Activated CD8-positive, alpha-beta T cell treated with anti-CD3 and anti-CD28 coated beads, Interleukin-2, amount 10 ng/mL, durations not matched to agents 7 days and 5 days (primary cell): ENCODE measurements around the gene OMP. TPM values are rescaled to one million over a fixed set of nuclear protein-coding genes. Genes with fewer than 3 reads are reported as not detected.

Experiments used
- ATAC-seq: fragments of 150-1000 bp; cut with Tn5 transposase; one replicate; pipeline ENCODE4 v1.10.0; 2021; ENCODE audit warnings: moderate library complexity
- CTCF ChIA-PET: fragments of 350-600 bp; sonication (Branson Sonifier 250); formaldehyde crosslinking; loops from one replicate; lab custom pipeline; 2021; ENCODE audit warnings: antibody characterized with exemption; lab: Charles Lee
- POLR2A ChIA-PET: fragments of 350-600 bp; sonication (Branson Sonifier 250); formaldehyde crosslinking; loops from one replicate; lab custom pipeline; 2021; ENCODE audit warnings: antibody characterized with exemption; lab: Charles Lee
- DNase-seq: peaks from one replicate; pipeline ENCODE4 v3.0.0-alpha.2; 2020
- H3K27ac Mint-ChIP-seq: one replicate; pipeline ENCODE4 v1.8.0; 2021; ENCODE audit warnings: mild to moderate bottlenecking, mixed read lengths
- H3K27me3 Mint-ChIP-seq: one replicate; pipeline ENCODE4 v1.8.0; 2021; ENCODE audit warnings: low read depth, mixed read lengths
- H3K36me3 Mint-ChIP-seq: one replicate; pipeline ENCODE4 v1.8.0; 2021; ENCODE audit warnings: low read depth, mixed read lengths
- H3K4me1 Mint-ChIP-seq: one replicate; pipeline ENCODE4 v1.8.0; 2021; ENCODE audit warnings: low read depth, mixed read lengths
- H3K4me3 Mint-ChIP-seq: one replicate; pipeline ENCODE4 v1.8.0; 2021; ENCODE audit warnings: mild to moderate bottlenecking, mixed read lengths
- H3K9me3 Mint-ChIP-seq: one replicate; pipeline ENCODE4 v1.8.0; 2022; ENCODE audit warnings: mixed read lengths; ENCODE audit not compliant: insufficient read depth
- total RNA-seq, 2 experiments: library from RNA; stranded (reverse); gene quantifications; one replicate each; pipeline ENCODE4 v1.2.3, GENCODE V29; 2021

OMP gene
- total RNA-seq, 2 experiments from 2014 or later, result not detected

DNA sequence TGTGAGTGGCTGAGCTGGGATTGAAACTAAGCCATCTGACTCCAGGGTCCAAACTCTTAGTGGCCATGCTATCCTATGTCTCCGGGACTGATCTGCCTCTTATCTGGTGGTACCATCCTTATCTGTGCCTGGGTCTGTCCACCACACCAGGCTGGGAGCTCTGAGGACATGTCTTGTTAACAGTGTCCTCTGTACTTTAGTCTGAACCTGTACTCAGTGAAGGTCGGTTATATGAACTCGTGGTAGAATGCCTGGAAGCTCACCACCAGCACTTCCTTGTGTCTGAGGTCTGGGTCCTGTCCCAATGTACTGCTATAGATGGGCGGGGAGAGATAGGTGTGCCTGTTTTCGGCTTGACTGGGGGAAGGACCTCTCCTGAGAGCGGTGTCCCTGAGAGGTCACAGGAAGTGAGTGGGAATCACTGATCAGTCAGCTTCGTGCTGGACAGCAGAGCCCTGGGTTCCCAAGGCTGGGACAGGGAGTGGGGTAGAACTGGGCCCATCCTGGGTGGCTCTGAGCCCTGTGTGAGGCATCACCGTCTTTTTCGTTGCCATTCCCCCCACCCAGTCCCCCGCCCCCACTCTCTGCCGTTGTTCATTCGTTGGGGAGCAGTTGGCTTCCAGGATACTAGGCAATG, 34.3 kb downstream of the OMP start:
- POLR2A ChIA-PET, result no interaction called here
- no peak for ATAC-seq
- no peaks in the 10 kb centered on the region for H3K9me3 Mint-ChIP-seq
- H3K27me3 Mint-ChIP-seq, result peaks cover 54% of the 10 kb centered on the region
- peaks cover 5% of the 10 kb centered on the region for H3K4me1 Mint-ChIP-seq
- DNase-seq, result no peak
- no peak overlapping the region for H3K27ac Mint-ChIP-seq
- CTCF ChIA-PET, result interaction anchor here (0.6 to 2.3 kb wide), 2 partner anchors 10 to 321 kb away, joined by 3 to 17 read pairs; no protein-coding TSS in a partner anchor
- H3K36me3 Mint-ChIP-seq, result no peaks in the 10 kb centered on the region
- H3K4me3 Mint-ChIP-seq, result no peak overlapping the region

DNA sequence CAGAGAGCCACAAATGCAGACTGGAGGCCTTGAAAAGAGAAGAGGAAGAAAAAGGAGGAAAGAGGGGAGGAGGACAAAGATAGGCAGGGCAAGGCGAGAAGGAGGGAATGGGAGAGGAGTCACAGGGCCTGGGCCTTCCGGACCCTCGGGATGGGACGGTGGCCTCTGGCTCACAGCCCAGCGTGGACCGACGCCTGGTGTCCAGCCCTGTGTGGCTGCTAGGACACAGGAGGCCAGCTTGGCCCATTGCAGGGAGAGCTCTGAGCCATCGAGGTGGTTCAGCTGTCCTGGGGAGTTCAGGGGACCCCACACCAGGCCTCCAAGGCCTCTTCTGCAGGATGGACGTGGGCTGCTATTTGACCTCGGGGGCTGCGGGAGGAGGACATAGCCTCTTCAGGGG, 34.8 kb downstream of the OMP start:
- ChIA-PET CTCF (interaction anchor here (2.3 kb wide), 1 partner anchor 10 kb away, joined by 17 read pairs; no protein-coding TSS in a partner anchor), POLR2A (no interaction called here)
- Mint-ChIP-seq H3K27me3 (peaks cover 55% of the 10 kb centered on the region), H3K27ac (no peak overlapping the region), H3K36me3 (no peaks in the 10 kb centered on the region), H3K4me3 (no peak overlapping the region), H3K4me1 (peaks cover 10% of the 10 kb centered on the region), H3K9me3 (no peaks in the 10 kb centered on the region)
- no peak for DNase-seq
- no peak for ATAC-seq

- peaks cover 16% of the 10 kb centered on the region for H3K4me1 Mint-ChIP-seq
- peaks cover 56% of the 10 kb centered on the region for H3K27me3 Mint-ChIP-seq
- ChIA-PET CTCF (no interaction called here), POLR2A (no interaction called here)
- no peak overlapping the region for H3K27ac Mint-ChIP-seq
- H3K9me3 Mint-ChIP-seq, result no peaks in the 10 kb centered on the region
- no peak overlapping the region for H3K4me3 Mint-ChIP-seq
- ATAC-seq, result no peak
- no peak for DNase-seq
- no peaks in the 10 kb centered on the region for H3K36me3 Mint-ChIP-seq
These were observed 35.5 kb downstream of the OMP start for GRCh38 chr11:77138106-77138649.

DNA sequence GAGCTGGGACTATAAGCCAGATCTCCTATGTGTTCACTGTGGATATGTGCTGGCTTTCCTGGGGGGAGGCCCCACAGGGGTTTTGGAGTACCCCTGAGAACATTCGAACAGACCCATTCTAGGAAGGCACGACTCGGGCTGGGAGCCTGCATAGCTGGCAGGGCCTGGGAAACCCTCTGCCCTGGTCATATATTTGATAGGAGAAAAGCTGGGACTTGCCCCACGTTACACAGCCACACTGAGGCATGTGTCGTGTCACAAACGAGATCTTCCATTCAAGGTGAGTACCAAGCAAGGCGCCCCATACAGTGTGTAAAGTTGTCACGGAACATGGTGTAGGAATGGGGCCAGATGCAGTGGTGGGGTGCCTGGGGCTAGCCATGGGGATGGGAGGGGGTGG, 36.6 kb downstream of the OMP start:
- H3K27me3 Mint-ChIP-seq, result peaks cover 64% of the 10 kb centered on the region
- no peak for DNase-seq
- CTCF ChIA-PET, result interaction anchor here (4.3 kb wide), 1 partner anchor 11 kb away, joined by 23 read pairs; the partner anchor contains the start of gene MYO7A
- ATAC-seq, result no peak
- no peak overlapping the region for H3K27ac Mint-ChIP-seq
- peaks cover 17% of the 10 kb centered on the region for H3K4me1 Mint-ChIP-seq
- POLR2A ChIA-PET, result no interaction called here
- H3K4me3 Mint-ChIP-seq, result no peak overlapping the region
- no peaks in the 10 kb centered on the region for H3K9me3 Mint-ChIP-seq
- H3K36me3 Mint-ChIP-seq, result no peaks in the 10 kb centered on the region

DNA sequence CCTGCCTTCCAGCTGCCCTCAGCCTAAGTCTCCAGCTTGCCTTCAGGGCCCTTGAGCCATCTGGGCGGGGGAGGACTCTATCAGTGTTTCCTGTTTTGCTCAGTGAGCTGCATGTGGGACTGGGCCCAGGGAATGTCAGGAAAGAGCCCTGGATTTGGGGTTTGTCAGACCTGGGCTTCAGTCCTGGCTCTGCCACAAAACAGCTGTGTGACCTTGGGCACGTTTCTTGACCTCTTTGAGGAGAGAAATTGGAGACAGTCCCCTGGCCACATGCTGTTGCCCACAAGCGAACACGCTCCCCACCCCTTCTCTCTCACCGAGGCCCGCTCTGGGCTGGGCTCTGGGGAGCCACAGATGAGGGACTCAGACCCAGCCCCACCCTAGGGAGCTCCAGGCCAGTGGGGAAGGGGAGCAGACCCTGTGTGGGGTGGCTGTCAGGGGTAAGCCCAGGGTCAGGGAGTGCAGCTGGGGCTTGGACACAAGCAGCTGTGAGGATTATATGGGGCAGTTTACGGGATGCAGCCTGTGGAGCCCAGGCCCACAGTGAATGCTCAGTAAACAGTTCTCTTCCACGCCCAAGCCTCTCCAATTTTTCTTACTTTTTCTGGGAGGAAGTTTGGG, 37.7 kb downstream of the OMP start:
- Mint-ChIP-seq H3K27ac (no peak overlapping the region), H3K9me3 (no peaks in the 10 kb centered on the region), H3K36me3 (no peaks in the 10 kb centered on the region), H3K27me3 (peaks cover 68% of the 10 kb centered on the region), H3K4me1 (peaks cover 17% of the 10 kb centered on the region), H3K4me3 (no peak overlapping the region)
- ChIA-PET CTCF (interaction anchor here (1.1 to 4.3 kb wide), 4 partner anchors 10 to 92 kb away, joined by 3 to 23 read pairs (median 4); partner anchors contain the start of gene MYO7A), POLR2A (no interaction called here)
- no peak for ATAC-seq
- DNase-seq, result no peak

DNA sequence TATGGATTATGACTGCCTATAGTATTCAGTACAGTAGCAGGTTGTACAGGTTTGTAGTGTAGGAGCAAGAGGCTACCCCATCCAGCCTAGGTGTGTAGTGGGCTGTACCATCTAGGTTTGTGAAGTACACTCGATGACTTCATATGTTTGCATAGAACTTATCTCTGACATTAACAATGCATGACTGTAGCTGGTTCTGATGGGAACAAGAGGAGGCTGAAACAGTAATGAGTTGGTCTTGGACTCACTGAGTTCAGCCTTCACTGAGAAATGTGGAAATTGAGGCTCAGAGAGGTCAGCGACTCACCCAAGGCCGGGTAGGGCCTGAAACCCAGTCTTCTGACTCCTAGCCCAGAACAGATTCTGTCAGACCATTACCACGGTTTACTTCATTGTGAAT, 38.4 kb downstream of the OMP start:
- POLR2A ChIA-PET, result no interaction called here
- Mint-ChIP-seq H3K4me3 (no peak overlapping the region), H3K36me3 (no peaks in the 10 kb centered on the region), H3K27ac (no peak overlapping the region), H3K27me3 (peaks cover 68% of the 10 kb centered on the region), H3K9me3 (no peaks in the 10 kb centered on the region), H3K4me1 (peaks cover 17% of the 10 kb centered on the region)
- DNase-seq (no peak), ATAC-seq (no peak)
- CTCF ChIA-PET, result interaction anchor here (1.1 to 4.3 kb wide), 4 partner anchors 11 to 93 kb away, joined by 3 to 23 read pairs (median 4); partner anchors contain the start of gene MYO7A

- Mint-ChIP-seq H3K27me3 (peaks cover 68% of the 10 kb centered on the region), H3K9me3 (no peaks in the 10 kb centered on the region), H3K4me3 (no peak overlapping the region), H3K27ac (no peak overlapping the region), H3K36me3 (no peaks in the 10 kb centered on the region), H3K4me1 (peaks cover 17% of the 10 kb centered on the region)
- ChIA-PET CTCF (interaction anchor here (1.2 to 4.3 kb wide), 3 partner anchors 14 to 93 kb away, joined by 3 to 23 read pairs (median 5); partner anchors contain the start of gene MYO7A), POLR2A (no interaction called here)
- no peak for DNase-seq
- ATAC-seq, result no peak
These were observed 38.8 kb downstream of the OMP start for GRCh38 chr11:77141475-77141874.

- peaks cover 19% of the 10 kb centered on the region for H3K4me1 Mint-ChIP-seq
- H3K27me3 Mint-ChIP-seq, result peaks cover 66% of the 10 kb centered on the region
- peak overlapping the region; percentile 22 for H3K4me3 Mint-ChIP-seq
- H3K9me3 Mint-ChIP-seq, result no peaks in the 10 kb centered on the region
- ATAC-seq, result peak; percentile 88
- peak; percentile 78 for DNase-seq
- ChIA-PET POLR2A (no interaction called here), CTCF (interaction anchor here (1.1 to 4.3 kb wide), 2 partner anchors 14 to 51 kb away, joined by 3 to 23 read pairs; partner anchors contain the start of gene MYO7A)
- no peaks in the 10 kb centered on the region for H3K36me3 Mint-ChIP-seq
- no peak overlapping the region for H3K27ac Mint-ChIP-seq
These were observed 39.7 kb downstream of the OMP start for GRCh38 chr11:77142091-77142975.

DNA sequence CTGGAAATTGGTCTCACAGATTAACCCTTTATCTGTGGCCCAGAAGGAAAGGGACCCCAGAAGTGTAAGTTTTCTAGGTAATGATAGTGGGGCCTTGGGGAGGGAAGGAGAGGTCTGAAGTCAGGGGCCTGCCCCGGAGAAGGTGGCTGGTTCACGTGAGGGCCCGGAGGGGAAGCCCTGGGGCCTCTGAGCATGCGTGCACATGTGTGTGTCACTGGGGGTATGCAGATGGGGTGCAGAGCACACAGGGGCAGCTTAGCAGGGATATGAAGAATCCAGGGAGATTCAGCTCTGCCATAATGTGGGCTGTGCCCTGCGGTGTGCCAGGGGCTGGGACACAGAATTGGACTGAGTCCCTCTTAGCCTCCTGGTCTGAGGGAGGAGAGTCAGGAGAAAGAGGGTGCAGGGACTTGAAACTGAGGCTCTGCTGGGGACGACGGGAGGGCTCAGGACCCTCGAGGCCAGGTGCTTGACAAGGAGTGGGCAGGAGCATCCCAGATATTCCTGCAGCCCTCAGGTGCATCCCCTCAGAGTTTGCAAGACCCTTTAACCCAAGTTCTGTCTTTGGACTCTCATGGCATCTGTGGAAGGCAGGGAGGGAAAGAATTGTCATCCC, 40.9 kb downstream of the OMP start:
- CTCF ChIA-PET, result interaction anchor here (0.6 to 4.3 kb wide), 3 partner anchors 16 to 52 kb away, joined by 3 to 23 read pairs (median 3); partner anchors contain the start of gene MYO7A
- Mint-ChIP-seq H3K27ac (no peak overlapping the region), H3K27me3 (peaks cover 70% of the 10 kb centered on the region), H3K9me3 (no peaks in the 10 kb centered on the region), H3K36me3 (no peaks in the 10 kb centered on the region), H3K4me3 (no peak overlapping the region), H3K4me1 (peaks cover 30% of the 10 kb centered on the region)
- DNase-seq (no peak), ATAC-seq (no peak)
- POLR2A ChIA-PET, result no interaction called here

GRCh38 chr11:77144196-77144856, 41.7 kb downstream of the OMP start:
- H3K4me3 Mint-ChIP-seq, result no peak overlapping the region
- ATAC-seq (no peak), DNase-seq (no peak)
- H3K27me3 Mint-ChIP-seq, result peaks cover 65% of the 10 kb centered on the region
- POLR2A ChIA-PET, result no interaction called here
- peaks cover 36% of the 10 kb centered on the region for H3K4me1 Mint-ChIP-seq
- no peaks in the 10 kb centered on the region for H3K36me3 Mint-ChIP-seq
- no peaks in the 10 kb centered on the region for H3K9me3 Mint-ChIP-seq
- no peak overlapping the region for H3K27ac Mint-ChIP-seq
- CTCF ChIA-PET, result interaction anchor here (1.3 kb wide), 1 partner anchor 17 kb away, joined by 7 read pairs; no protein-coding TSS in a partner anchor
